ENCODE results near the gene DNPH1. TPM values are rescaled to one million over a fixed set of nuclear protein-coding genes. Genes with fewer than 3 reads are reported as not detected.

Gene DNPH1
- total RNA-seq, 1 experiment from 2014 or later, result 47.0 TPM

GRCh38 chr6:43186019-43186418 is 43.3 kb downstream of the DNPH1 start:
- Histone ChIP-seq H3K9ac (ENCODE audit: extremely low read depth, insufficient read length, low read length) (no peak overlapping the region), H2BK20ac (ENCODE audit: low read depth, low read length, poor library complexity, severe bottlenecking) (no peak overlapping the region), H4K20me1 (ENCODE audit: control insufficient read depth, insufficient read depth, insufficient read length) (no peaks in the 10 kb centered on the region), H4K8ac (replicated peaks; ENCODE audit: insufficient read length, low read depth, low read length) (no peak overlapping the region), H2BK120ac (ENCODE audit: low read depth, low read length, poor library complexity, severe bottlenecking) (no peak overlapping the region), H2AFZ (ENCODE audit: low read length) (no peak overlapping the region), H3K4me2 (ENCODE audit: insufficient read depth, insufficient read length, low read length) (no peak overlapping the region), H2BK15ac (ENCODE audit: low read depth, low read length) (no peak overlapping the region), H3K4me1 (ENCODE audit: insufficient read depth, low read length) (no peaks in the 10 kb centered on the region), H3K23ac (ENCODE audit: insufficient read length, low read depth, low read length) (no peak overlapping the region), H3K79me2 (ENCODE audit: insufficient read depth, low read length) (no peaks in the 10 kb centered on the region), H3K79me1 (ENCODE audit: insufficient read depth, low read depth, low read length, poor library complexity, severe bottlenecking) (no peaks in the 10 kb centered on the region), H3K56ac (ENCODE audit: insufficient read length, low read depth, low read length) (no peak overlapping the region), H2BK12ac (ENCODE audit: insufficient read length, low read depth, low read length) (no peak overlapping the region), H4K91ac (ENCODE audit: insufficient read length, low read depth, low read length) (no peak overlapping the region), H3K4ac (ENCODE audit: low read depth, low read length) (no peak overlapping the region), H2BK5ac (ENCODE audit: insufficient read length, low read length) (no peak overlapping the region), H3T11ph (ENCODE audit: low read length) (no peak overlapping the region), H3K27ac (ENCODE audit: insufficient read length, low read depth, low read length) (no peak overlapping the region), H3K23me2 (ENCODE audit: insufficient read length, low read depth, low read length, poor library complexity, severe bottlenecking) (peaks cover 6% of the 10 kb centered on the region), H3K14ac (ENCODE audit: insufficient read depth, low read length) (no peak overlapping the region), H3K27me3 (ENCODE audit: insufficient read depth, low read length) (no peaks in the 10 kb centered on the region), H3K18ac (ENCODE audit: insufficient read length, low read depth, low read length) (no peak overlapping the region), H3K9me3 (ENCODE audit: control insufficient read depth, low read depth, low read length) (no peaks in the 10 kb centered on the region), H4K5ac (ENCODE audit: insufficient read length, low read depth, low read length) (no peak overlapping the region), H2AK5ac (ENCODE audit: insufficient read length, low read length) (no peak overlapping the region)
- TF ChIP-seq, protein P1, sequence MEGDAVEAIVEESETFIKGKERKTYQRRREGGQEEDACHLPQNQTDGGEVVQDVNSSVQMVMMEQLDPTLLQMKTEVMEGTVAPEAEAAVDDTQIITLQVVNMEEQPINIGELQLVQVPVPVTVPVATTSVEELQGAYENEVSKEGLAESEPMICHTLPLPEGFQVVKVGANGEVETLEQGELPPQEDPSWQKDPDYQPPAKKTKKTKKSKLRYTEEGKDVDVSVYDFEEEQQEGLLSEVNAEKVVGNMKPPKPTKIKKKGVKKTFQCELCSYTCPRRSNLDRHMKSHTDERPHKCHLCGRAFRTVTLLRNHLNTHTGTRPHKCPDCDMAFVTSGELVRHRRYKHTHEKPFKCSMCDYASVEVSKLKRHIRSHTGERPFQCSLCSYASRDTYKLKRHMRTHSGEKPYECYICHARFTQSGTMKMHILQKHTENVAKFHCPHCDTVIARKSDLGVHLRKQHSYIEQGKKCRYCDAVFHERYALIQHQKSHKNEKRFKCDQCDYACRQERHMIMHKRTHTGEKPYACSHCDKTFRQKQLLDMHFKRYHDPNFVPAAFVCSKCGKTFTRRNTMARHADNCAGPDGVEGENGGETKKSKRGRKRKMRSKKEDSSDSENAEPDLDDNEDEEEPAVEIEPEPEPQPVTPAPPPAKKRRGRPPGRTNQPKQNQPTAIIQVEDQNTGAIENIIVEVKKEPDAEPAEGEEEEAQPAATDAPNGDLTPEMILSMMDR (conservative IDR thresholded peaks at IDR 0.05), result no peak
- WGBS (ENCODE audit: extremely low coverage, insufficient read length, low lambda C conversion rate), result no CpG with 5 or more reads among the region's 14 CpGs
- no peak for DNase-seq
- Mint-ChIP-seq H3K36me3 (ENCODE audit: insufficient read depth in 1 of 3, low read depth in 3 of 3) (peaks cover 4 to 22% (median 22%) of the 10 kb centered on the region in 3 experiments; a peak in 5 of 7 replicates), H3K27me3 (ENCODE audit: low read depth) (no peaks in the 10 kb centered on the region), H3K4me1 (peaks cover 17% of the 10 kb centered on the region in 2 experiments), H3K27ac (peak overlapping the region in 1 of 3 experiments; percentile 39; a peak in 2 of 7 replicates), H3K9me3 (no peaks in the 10 kb centered on the region), H3K4me3 (no peak overlapping the region; a peak in 1 of 5 replicates)
